ENCODE results near the gene NYNRIN.
A peak's percentile ranks its signal among the peaks of the same experiment; 100 is the strongest.

Gene NYNRIN

GRCh38 chr14:24362241-24362960 lies 36.4 kb upstream of the NYNRIN start:
- Histone ChIP-seq H3K4me1 (ENCODE audit: control insufficient read depth in 1 of 2, insufficient read depth in 2 of 2, low read length in 2 of 2) (peaks cover 12 to 13% of the 10 kb centered on the region in 2 donors), H3K36me3 (ENCODE audit: control insufficient read depth in 1 of 2, insufficient read depth in 2 of 2, low read length in 2 of 2) (no peaks in the 10 kb centered on the region), H3K27ac (ENCODE audit: low read depth, low read length) (no peak overlapping the region), H3K27me3 (ENCODE audit: control insufficient read depth in 1 of 2, insufficient read depth in 2 of 2, low read length in 2 of 2) (no peaks in the 10 kb centered on the region), H3K9ac (ENCODE audit: low read depth in 1 of 2, low read length in 2 of 2) (no peak overlapping the region), H3K9me3 (ENCODE audit: control insufficient read depth in 1 of 2, low read length in 2 of 2) (no peaks in the 10 kb centered on the region), H3K4me3 (ENCODE audit: low read depth in 1 of 2, low read length in 2 of 2) (no peak overlapping the region)

DNA sequence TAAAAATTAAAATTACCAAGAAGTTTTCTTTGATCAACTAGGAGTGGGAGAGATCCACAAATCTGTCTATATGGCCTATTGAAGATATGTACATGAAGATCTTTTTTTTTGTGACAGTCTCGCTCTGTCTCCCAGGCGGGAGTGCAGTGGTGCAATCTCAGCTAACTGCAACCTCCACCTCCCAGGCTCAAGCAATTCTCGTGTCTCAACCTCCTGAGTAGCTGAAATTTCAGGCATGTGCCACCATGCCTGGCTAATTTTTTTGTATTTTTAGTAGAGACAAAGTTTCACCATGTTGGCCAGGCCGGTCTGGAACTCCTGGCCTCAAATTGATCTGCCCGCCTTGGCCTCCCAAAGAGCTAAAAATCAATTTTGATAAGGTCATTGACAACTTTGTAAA lies 35.4 kb upstream of the NYNRIN start:
- peaks cover 12 to 16% of the 10 kb centered on the region in 2 donors for H3K4me1 ChIP-seq (ENCODE audit: control insufficient read depth in 1 of 2, insufficient read depth in 2 of 2, low read length in 2 of 2)
- H3K27ac ChIP-seq (ENCODE audit: low read depth, low read length): no peak overlapping the region
- no peak overlapping the region for H3K4me3 ChIP-seq (ENCODE audit: low read depth in 1 of 2, low read length in 2 of 2)
- H3K36me3 ChIP-seq (ENCODE audit: control insufficient read depth in 1 of 2, insufficient read depth in 2 of 2, low read length in 2 of 2): no peaks in the 10 kb centered on the region
- no peaks in the 10 kb centered on the region for H3K9me3 ChIP-seq (ENCODE audit: control insufficient read depth in 1 of 2, low read length in 2 of 2)
- no peaks in the 10 kb centered on the region for H3K27me3 ChIP-seq (ENCODE audit: control insufficient read depth in 1 of 2, insufficient read depth in 2 of 2, low read length in 2 of 2)
- H3K9ac ChIP-seq (ENCODE audit: low read depth in 1 of 2, low read length in 2 of 2): no peak overlapping the region

DNA sequence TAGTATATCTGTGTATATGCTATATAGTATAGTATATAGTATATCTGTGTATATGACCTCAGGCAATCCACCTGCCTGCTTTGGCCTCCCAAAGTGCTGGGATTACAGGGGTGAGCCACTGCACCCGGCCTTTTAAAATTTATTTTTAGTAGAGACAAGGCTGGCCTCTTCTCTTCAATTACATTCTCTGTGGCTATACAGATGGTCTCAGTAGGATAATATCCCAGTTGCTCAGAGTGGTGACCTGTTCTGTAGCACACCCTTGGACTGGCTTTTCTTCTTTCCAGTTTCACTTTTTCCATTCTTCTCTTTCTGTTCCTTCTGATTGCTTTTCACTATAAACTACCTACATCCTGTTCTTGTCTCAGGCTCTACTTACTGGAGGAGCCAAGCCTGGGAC lies 34.0 kb upstream of the NYNRIN start:
- H3K9me3 ChIP-seq (ENCODE audit: control insufficient read depth in 1 of 2, low read length in 2 of 2): no peaks in the 10 kb centered on the region
- no peak overlapping the region for H3K9ac ChIP-seq (ENCODE audit: low read depth in 1 of 2, low read length in 2 of 2)
- no peak overlapping the region for H3K4me3 ChIP-seq (ENCODE audit: low read depth in 1 of 2, low read length in 2 of 2)
- no peak overlapping the region for H3K27ac ChIP-seq (ENCODE audit: low read depth, low read length)
- H3K27me3 ChIP-seq (ENCODE audit: control insufficient read depth in 1 of 2, insufficient read depth in 2 of 2, low read length in 2 of 2): no peaks in the 10 kb centered on the region
- H3K36me3 ChIP-seq (ENCODE audit: control insufficient read depth in 1 of 2, insufficient read depth in 2 of 2, low read length in 2 of 2): no peaks in the 10 kb centered on the region
- peaks cover 12 to 16% of the 10 kb centered on the region in 2 donors for H3K4me1 ChIP-seq (ENCODE audit: control insufficient read depth in 1 of 2, insufficient read depth in 2 of 2, low read length in 2 of 2)

DNA sequence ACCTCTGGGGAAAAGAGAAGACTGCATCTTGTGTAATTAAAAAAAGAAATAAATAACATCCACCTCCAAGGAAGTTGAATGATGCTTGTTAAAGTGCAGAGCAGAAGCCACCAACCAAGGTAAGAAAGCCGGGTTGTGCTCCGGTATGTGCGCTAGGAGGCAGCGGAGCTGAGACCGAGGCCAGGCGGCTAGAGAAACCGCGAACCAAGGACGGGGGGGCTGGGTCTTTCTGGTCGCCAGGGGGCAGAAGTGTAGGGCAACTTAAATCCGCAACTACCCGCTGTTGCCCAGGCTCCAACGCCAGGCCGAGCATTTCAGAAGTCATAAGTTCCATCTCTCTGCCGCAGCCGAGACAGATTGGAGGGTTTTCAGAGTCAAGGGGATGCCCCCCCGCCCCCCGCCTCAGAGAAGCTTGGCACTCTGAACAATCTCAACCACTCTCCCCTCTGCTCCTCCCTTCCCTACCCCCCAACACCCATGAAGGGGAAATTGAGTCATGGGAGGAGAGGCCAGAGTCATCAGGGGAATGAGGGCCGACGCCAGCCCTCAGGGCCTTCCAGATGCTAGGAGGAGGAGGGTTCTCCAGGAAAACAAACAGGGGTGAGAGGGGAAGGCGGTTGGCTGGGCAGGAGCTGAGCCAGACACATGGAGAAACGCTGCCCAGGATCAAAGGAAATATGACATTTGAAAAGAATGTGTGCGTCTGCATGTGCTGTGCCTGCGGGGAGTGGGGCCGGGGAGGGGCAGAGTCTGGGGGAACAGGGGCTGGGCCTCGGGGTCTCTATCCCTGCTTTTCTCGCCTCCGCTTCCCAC lies 33.0 kb upstream of the NYNRIN start:
- Histone ChIP-seq H3K27me3 (ENCODE audit: control insufficient read depth in 1 of 2, insufficient read depth in 2 of 2, low read length in 2 of 2) (no peaks in the 10 kb centered on the region), H3K36me3 (ENCODE audit: control insufficient read depth in 1 of 2, insufficient read depth in 2 of 2, low read length in 2 of 2) (no peaks in the 10 kb centered on the region), H3K27ac (ENCODE audit: low read depth, low read length) (peak overlapping the region; percentile 65), H3K4me1 (ENCODE audit: control insufficient read depth in 1 of 2, insufficient read depth in 2 of 2, low read length in 2 of 2) (peaks cover 12 to 16% of the 10 kb centered on the region in 2 donors), H3K4me3 (ENCODE audit: low read depth in 1 of 2, low read length in 2 of 2) (peak overlapping the region; percentile 60 to 70), H3K9me3 (ENCODE audit: control insufficient read depth in 1 of 2, low read length in 2 of 2) (no peaks in the 10 kb centered on the region), H3K9ac (ENCODE audit: low read depth in 1 of 2, low read length in 2 of 2) (peak overlapping the region; percentile 59 to 72)

- Histone ChIP-seq H3K27me3 (ENCODE audit: control insufficient read depth in 1 of 2, insufficient read depth in 2 of 2, low read length in 2 of 2) (no peaks in the 10 kb centered on the region), H3K9ac (ENCODE audit: low read depth in 1 of 2, low read length in 2 of 2) (peak overlapping the region; percentile 59 to 72), H3K4me1 (ENCODE audit: control insufficient read depth in 1 of 2, insufficient read depth in 2 of 2, low read length in 2 of 2) (peaks cover 12 to 16% of the 10 kb centered on the region in 2 donors)
Observed at GRCh38 chr14:24366413-24366720, 32.4 kb upstream of the NYNRIN start.

GRCh38 chr14:24366721-24367513 lies 31.9 kb upstream of the NYNRIN start:
- H3K9ac ChIP-seq (ENCODE audit: low read depth in 1 of 2, low read length in 2 of 2): peak overlapping the region; percentile 59 to 74
- H3K4me1 ChIP-seq (ENCODE audit: control insufficient read depth in 1 of 2, insufficient read depth in 2 of 2, low read length in 2 of 2): peaks cover 12 to 16% of the 10 kb centered on the region in 2 donors
- peak overlapping the region; percentile 60 to 70 for H3K4me3 ChIP-seq (ENCODE audit: low read depth in 1 of 2, low read length in 2 of 2)
- no peaks in the 10 kb centered on the region for H3K36me3 ChIP-seq (ENCODE audit: control insufficient read depth in 1 of 2, insufficient read depth in 2 of 2, low read length in 2 of 2)
- H3K27me3 ChIP-seq (ENCODE audit: control insufficient read depth in 1 of 2, insufficient read depth in 2 of 2, low read length in 2 of 2): no peaks in the 10 kb centered on the region
- peak overlapping the region; percentile 74 for H3K27ac ChIP-seq (ENCODE audit: low read depth, low read length)
- no peaks in the 10 kb centered on the region for H3K9me3 ChIP-seq (ENCODE audit: control insufficient read depth in 1 of 2, low read length in 2 of 2)

More at GRCh38 chr14:24366413-24366720, 32.4 kb upstream of the NYNRIN start:
- no peaks in the 10 kb centered on the region for H3K36me3 ChIP-seq (ENCODE audit: control insufficient read depth in 1 of 2, insufficient read depth in 2 of 2, low read length in 2 of 2)
- peak overlapping the region; percentile 74 for H3K27ac ChIP-seq (ENCODE audit: low read depth, low read length)
- no peaks in the 10 kb centered on the region for H3K9me3 ChIP-seq (ENCODE audit: control insufficient read depth in 1 of 2, low read length in 2 of 2)
- H3K4me3 ChIP-seq (ENCODE audit: low read depth in 1 of 2, low read length in 2 of 2): peak overlapping the region; percentile 60 to 70

DNA sequence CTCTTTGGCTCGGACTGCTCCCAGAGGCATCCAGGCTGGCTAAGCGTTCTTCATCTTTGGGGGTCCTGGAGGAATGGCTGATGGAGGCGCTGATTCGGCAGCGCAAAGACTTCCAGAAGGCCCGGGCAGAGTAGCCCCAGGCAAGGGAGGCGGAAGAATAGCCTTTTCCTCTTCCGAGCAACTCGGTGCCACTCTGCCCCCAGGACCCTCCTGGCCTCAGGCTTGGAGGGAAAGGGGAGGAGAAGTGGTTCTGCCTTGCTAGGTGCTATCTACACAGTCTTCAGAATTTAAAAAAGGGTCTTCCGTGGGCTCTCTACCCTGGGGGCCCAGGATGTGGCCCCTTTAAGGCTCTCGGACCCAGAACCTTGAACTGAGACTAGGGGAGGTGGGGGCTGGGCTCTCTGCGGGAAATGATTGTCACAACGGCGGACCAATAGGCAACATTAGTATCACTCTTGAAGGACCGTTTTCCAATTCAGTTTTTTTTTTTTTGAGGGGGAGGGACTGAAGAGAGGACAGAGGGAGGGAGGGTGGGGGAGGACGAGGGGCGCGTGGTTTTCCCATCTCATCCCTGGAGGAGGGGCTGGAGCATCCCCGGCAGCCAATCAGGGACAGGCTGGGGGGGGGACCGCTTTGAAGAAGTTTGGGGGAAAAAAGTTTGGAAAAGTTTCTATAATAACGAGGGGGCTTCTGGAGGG lies 31.1 kb upstream of the NYNRIN start, which contains the start of gene NFATC4:
Gene NFATC4 (plus strand): TSS at position 671 of the 698 bp plus-strand sequence. CDS start 157 bp downstream, outside the sequence.
- peak within 1 kb of the TSS; percentile 59 to 74 for H3K9ac ChIP-seq (ENCODE audit: low read depth in 1 of 2, low read length in 2 of 2)
- no peaks in the 10 kb centered on the region for H3K27me3 ChIP-seq (ENCODE audit: control insufficient read depth in 1 of 2, insufficient read depth in 2 of 2, low read length in 2 of 2)
- H3K27ac ChIP-seq (ENCODE audit: low read depth, low read length): peak within 1 kb of the TSS; percentile 74
- H3K36me3 ChIP-seq (ENCODE audit: control insufficient read depth in 1 of 2, insufficient read depth in 2 of 2, low read length in 2 of 2): no peaks in the 10 kb centered on the region
- no peaks in the 10 kb centered on the region for H3K9me3 ChIP-seq (ENCODE audit: control insufficient read depth in 1 of 2, low read length in 2 of 2)
- H3K4me3 ChIP-seq (ENCODE audit: low read depth in 1 of 2, low read length in 2 of 2): peak within 1 kb of the TSS; percentile 60 to 70
- peaks cover 12 to 16% of the 10 kb centered on the region in 2 donors for H3K4me1 ChIP-seq (ENCODE audit: control insufficient read depth in 1 of 2, insufficient read depth in 2 of 2, low read length in 2 of 2)

- peaks cover 12 to 16% of the 10 kb centered on the region in 2 donors for H3K4me1 ChIP-seq (ENCODE audit: control insufficient read depth in 1 of 2, insufficient read depth in 2 of 2, low read length in 2 of 2)
- peak overlapping the region; percentile 58 to 70 for H3K4me3 ChIP-seq (ENCODE audit: low read depth in 1 of 2, low read length in 2 of 2)
- H3K27me3 ChIP-seq (ENCODE audit: control insufficient read depth in 1 of 2, insufficient read depth in 2 of 2, low read length in 2 of 2): no peaks in the 10 kb centered on the region
- peak overlapping the region; percentile 50 for H3K27ac ChIP-seq (ENCODE audit: low read depth, low read length)
- peak overlapping the region; percentile 51 to 56 for H3K9ac ChIP-seq (ENCODE audit: low read depth in 1 of 2, low read length in 2 of 2)
- H3K9me3 ChIP-seq (ENCODE audit: control insufficient read depth in 1 of 2, low read length in 2 of 2): no peaks in the 10 kb centered on the region
- no peaks in the 10 kb centered on the region for H3K36me3 ChIP-seq (ENCODE audit: control insufficient read depth in 1 of 2, insufficient read depth in 2 of 2, low read length in 2 of 2)
Observed at GRCh38 chr14:24368212-24368561, 30.6 kb upstream of the NYNRIN start.

DNA sequence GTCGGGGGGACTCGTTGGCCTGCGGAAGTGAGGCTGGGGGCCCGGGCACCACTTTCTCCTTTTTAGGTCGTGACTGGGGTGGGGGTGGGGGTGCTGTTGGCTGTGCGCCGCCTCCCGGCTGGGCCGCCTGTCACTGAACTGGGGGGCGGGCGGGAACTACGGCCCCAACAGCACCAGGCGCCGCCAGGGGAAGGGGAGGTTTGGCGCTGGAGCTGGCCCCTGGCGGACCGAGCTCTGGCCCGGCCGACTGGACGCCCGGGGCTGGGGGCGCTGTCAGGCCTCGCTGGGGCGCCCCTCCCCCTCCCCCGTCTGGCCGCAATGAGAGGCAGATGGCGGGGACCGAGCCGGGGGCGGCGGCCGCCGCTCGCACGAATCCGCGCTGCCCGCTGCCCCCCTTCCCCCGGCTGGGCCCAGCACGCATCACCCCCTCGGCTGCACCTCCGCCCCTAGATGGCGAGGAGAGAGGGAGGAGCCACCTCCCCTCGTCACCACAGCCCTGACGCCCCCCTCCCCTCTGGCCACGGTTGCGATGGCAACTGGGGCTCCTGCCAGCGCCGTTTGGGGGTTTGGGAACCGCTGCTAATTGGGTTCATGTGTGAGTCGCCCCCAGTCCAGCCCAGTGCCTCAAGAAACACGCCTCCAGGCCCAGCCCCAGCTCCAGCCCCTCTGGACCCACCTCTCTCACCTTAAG lies 30.1 kb upstream of the NYNRIN start:
- peaks cover 12 to 16% of the 10 kb centered on the region in 2 donors for H3K4me1 ChIP-seq (ENCODE audit: control insufficient read depth in 1 of 2, insufficient read depth in 2 of 2, low read length in 2 of 2)
- H3K9ac ChIP-seq (ENCODE audit: low read depth in 1 of 2, low read length in 2 of 2): peak overlapping the region; percentile 51 to 56
- H3K27me3 ChIP-seq (ENCODE audit: control insufficient read depth in 1 of 2, insufficient read depth in 2 of 2, low read length in 2 of 2): no peaks in the 10 kb centered on the region
- H3K36me3 ChIP-seq (ENCODE audit: control insufficient read depth in 1 of 2, insufficient read depth in 2 of 2, low read length in 2 of 2): no peaks in the 10 kb centered on the region
- peak overlapping the region; percentile 58 to 70 for H3K4me3 ChIP-seq (ENCODE audit: low read depth in 1 of 2, low read length in 2 of 2)
- H3K27ac ChIP-seq (ENCODE audit: low read depth, low read length): peak overlapping the region; percentile 50
- H3K9me3 ChIP-seq (ENCODE audit: control insufficient read depth in 1 of 2, low read length in 2 of 2): no peaks in the 10 kb centered on the region

Data from duodenal mucosa (tissue), 2 donors.